Activated CD8-positive, alpha-beta memory T cell treated with anti-CD3 and anti-CD28 coated beads, Interleukin-2, amount 10 ng/mL, durations not matched to agents 7 days and 5 days (primary cell): ENCODE results near the gene ADCYAP1R1. TPM values are rescaled to one million over a fixed set of nuclear protein-coding genes. Genes with fewer than 3 reads are reported as not detected.

Experiments
- ATAC-seq: fragments of 150-1000 bp; cut with Tn5 transposase; one replicate; pipeline ENCODE4 v1.10.0; 2021; ENCODE audit warnings: moderate library complexity
- CTCF ChIA-PET: fragments of 350-600 bp; sonication (Branson Sonifier 250); formaldehyde crosslinking; loops from one replicate; lab custom pipeline; 2021; ENCODE audit warnings: antibody characterized with exemption; lab: Charles Lee
- DNase-seq: peaks from one replicate; pipeline ENCODE4 v3.0.0-alpha.2; 2020
- H3K27ac Mint-ChIP-seq: one replicate; pipeline ENCODE4 v1.8.0; 2021; ENCODE audit warnings: mild to moderate bottlenecking, mixed read lengths
- H3K27me3 Mint-ChIP-seq: one replicate; pipeline ENCODE4 v1.8.0; 2021; ENCODE audit warnings: mixed read lengths
- H3K36me3 Mint-ChIP-seq: one replicate; pipeline ENCODE4 v1.8.0; 2021; ENCODE audit warnings: mild to moderate bottlenecking, mixed read lengths
- H3K4me1 Mint-ChIP-seq: one replicate; pipeline ENCODE4 v1.8.0; 2021; ENCODE audit warnings: mixed read lengths
- H3K4me3 Mint-ChIP-seq: one replicate; pipeline ENCODE4 v1.8.0; 2021; ENCODE audit warnings: mild to moderate bottlenecking, moderate library complexity, mixed read lengths
- H3K9me3 Mint-ChIP-seq: one replicate; pipeline ENCODE4 v1.8.0; 2022; ENCODE audit warnings: low read depth, mixed read lengths
- total RNA-seq, 2 experiments: library from RNA; stranded (reverse); gene quantifications; one replicate each; pipeline ENCODE4 v1.2.3, GENCODE V29; 2021

Gene ADCYAP1R1
- total RNA-seq, 2 experiments from 2014 or later, result not detected

DNA sequence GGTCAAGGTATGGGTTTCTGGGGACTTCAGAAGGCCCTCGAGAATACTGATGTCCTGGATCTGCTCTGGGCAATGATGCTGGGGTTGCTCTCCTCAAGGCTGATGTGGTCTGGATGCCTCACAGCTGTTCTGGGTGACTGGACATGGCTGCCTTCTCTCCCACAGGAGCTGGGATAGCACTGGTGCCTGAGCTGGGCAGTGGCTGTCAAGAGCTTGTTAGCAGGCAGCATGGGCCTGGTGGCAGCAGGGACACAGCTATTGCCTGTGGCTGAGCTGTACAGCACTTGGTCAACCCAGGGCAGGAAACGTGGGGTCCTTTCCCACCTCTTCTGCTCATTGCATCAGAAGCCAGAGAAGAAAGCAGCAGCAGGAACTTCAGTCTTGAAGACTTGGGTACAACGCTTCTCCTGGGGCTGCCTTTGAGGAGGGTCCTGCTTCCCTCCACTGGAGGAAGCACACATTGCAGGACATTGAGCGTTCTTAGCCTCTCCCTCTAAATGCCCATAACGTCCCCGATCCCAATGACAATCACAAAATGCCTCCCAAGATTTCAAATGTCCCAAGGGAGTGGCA lies 13.0 kb downstream of the ADCYAP1R1 start:
- H3K27me3 Mint-ChIP-seq, result no peaks in the 10 kb centered on the region
- no peak for DNase-seq
- no peaks in the 10 kb centered on the region for H3K9me3 Mint-ChIP-seq
- H3K4me1 Mint-ChIP-seq, result no peaks in the 10 kb centered on the region
- no peak overlapping the region for H3K4me3 Mint-ChIP-seq
- CTCF ChIA-PET, result no interaction called here
- H3K27ac Mint-ChIP-seq, result no peak overlapping the region
- H3K36me3 Mint-ChIP-seq, result no peaks in the 10 kb centered on the region
- ATAC-seq, result no peak

DNA sequence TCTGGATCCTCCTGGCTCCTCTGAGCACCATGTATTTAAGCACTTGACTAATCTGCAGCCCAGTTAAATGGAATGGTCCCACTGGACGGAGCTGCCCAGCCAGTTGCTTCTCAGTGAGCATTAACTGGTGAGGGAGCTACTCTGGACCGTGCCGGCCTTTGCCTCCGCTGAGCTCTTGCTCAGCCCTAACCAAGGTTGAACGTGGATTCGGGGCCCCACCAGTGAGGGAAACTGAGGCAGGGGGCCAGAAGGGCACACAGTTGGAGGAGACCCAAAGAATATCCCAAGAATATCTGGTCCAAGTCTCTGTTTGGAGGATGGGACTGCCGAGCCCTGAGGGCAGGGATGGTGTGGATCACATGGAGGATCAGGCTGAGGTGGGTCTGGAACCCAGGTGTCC lies 13.7 kb downstream of the ADCYAP1R1 start:
- H3K36me3 Mint-ChIP-seq, result no peaks in the 10 kb centered on the region
- CTCF ChIA-PET, result no interaction called here
- no peaks in the 10 kb centered on the region for H3K4me1 Mint-ChIP-seq
- no peaks in the 10 kb centered on the region for H3K27me3 Mint-ChIP-seq
- H3K9me3 Mint-ChIP-seq, result no peaks in the 10 kb centered on the region
- no peak overlapping the region for H3K4me3 Mint-ChIP-seq
- DNase-seq (no peak), ATAC-seq (no peak)
- no peak overlapping the region for H3K27ac Mint-ChIP-seq

DNA sequence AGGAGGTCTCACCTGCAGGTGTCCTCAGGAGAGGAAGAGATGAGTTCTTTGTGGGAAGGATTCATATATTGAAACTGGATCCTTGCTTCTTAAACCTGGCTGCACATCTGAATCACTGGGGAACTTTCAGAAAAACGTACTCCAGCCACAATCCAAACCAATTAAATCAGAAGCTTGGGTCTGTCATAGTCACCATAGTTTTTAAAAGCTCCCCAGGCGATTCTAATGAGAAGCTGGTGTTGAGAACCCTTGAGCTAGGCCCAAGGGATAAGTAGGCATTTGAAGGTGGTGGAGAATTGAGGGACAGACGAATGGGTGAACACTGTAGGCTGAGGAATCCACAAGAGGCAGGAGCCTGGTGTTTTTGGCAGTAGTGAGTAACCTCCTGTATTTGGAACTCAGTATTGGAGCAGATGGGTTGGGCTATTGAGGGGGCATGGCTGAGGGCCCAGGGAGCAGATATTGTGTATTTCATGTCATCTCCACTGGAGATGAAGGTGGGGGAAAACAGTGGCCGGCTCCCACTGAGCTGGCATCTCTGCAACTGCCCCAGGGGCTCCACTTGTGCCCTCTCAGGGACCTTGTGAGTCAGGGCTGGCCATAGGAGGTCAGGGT lies 14.5 kb downstream of the ADCYAP1R1 start:
- Mint-ChIP-seq H3K36me3 (no peaks in the 10 kb centered on the region), H3K4me3 (no peak overlapping the region), H3K27ac (no peak overlapping the region), H3K4me1 (no peaks in the 10 kb centered on the region), H3K9me3 (no peaks in the 10 kb centered on the region), H3K27me3 (no peaks in the 10 kb centered on the region)
- CTCF ChIA-PET, result no interaction called here
- DNase-seq (no peak), ATAC-seq (no peak)

DNA sequence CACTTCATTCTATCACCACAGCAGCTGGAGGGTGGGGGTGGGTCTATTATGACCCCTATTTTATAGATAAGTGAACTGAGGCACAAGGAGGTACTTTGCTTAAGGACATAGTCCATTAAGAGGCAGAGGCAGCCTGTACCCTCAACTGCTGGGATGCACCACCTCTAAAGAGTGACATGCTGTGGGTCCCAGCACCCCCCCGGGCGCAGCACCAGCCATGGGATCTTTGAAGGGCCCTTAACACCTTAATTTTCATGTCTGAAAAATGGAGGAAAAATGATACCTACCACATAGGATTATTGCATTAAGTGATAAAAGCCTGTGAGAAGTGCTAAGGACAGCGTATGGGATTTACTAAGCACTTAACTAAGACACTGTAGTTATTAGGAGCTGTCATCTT lies 15.4 kb downstream of the ADCYAP1R1 start:
- Mint-ChIP-seq H3K4me3 (no peak overlapping the region), H3K27ac (no peak overlapping the region), H3K36me3 (no peaks in the 10 kb centered on the region), H3K27me3 (no peaks in the 10 kb centered on the region), H3K9me3 (no peaks in the 10 kb centered on the region), H3K4me1 (no peaks in the 10 kb centered on the region)
- CTCF ChIA-PET, result no interaction called here
- ATAC-seq (no peak), DNase-seq (no peak)

DNA sequence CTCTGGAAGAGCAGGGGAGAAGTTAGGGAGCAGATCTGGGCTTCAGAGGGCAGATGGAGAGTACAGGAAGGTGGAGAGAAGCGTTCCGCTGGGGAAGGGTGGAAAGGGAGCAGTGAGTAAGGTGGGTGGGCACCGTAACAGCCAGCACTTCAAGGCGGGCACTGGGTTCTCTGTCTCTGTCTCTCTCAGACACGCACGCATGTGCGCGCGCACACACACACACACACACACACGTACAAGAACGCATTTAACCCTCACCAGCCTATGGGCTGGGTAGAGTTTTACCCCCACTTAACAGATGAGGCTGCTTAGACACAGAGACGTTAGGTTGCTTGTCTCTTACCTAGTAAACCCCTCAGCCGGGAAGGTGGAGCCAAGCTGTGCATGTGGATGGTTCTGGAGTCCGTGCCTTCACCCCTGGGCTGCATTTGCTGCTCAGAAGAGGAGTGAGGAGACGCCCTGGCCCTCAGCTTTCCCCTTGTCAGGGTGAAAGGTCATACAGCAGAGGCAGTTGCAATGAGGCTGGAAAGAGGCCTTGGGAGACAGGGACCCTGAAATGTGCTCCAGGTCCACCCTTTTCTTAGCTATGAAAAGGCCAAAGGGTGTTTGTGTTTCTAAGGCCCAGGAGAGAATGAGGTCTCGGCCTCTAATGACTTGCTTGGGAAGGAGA lies 16.0 kb downstream of the ADCYAP1R1 start:
- Mint-ChIP-seq H3K27ac (no peak overlapping the region), H3K4me1 (no peaks in the 10 kb centered on the region), H3K36me3 (no peaks in the 10 kb centered on the region), H3K9me3 (no peaks in the 10 kb centered on the region), H3K4me3 (no peak overlapping the region), H3K27me3 (peaks cover under 1% of the 10 kb centered on the region)
- CTCF ChIA-PET, result interaction anchor here (1.4 kb wide), 1 partner anchor 84 kb away, joined by 3 read pairs; no protein-coding TSS in a partner anchor
- no peak for DNase-seq
- ATAC-seq, result no peak

DNA sequence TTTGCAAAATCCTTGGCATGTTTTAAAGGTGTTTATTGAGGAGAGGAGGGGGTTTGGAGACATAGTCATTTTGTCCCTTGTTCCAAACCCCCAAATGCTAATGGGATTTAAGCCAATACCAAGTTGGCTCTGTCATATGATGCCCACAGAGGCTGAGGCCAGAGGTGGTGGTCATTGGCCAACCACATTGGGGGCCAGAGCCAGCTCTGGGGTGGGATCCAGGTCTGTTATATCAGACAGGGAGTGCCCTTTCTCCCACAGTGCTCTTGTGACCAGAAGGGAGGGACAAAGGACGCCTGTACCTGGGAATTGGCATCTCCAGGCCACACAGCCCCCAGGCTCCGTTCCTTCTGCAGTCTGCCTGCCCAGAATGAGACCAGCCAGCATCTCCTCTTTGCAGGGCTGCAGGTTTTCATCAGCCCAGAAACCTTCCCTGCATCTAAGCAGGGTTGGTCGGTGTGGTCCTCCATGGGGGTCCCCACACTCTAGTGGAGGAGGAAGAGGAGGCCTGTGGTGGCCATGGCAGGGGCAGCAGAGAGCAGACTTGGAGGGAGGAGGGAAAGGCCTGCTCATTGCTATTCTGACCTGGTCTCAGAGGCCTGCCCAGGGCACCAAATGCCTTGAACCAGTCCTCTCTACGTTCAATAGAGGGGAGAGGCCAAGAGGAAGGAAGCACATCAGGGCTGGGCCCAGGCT lies 17.9 kb downstream of the ADCYAP1R1 start:
- DNase-seq (no peak), ATAC-seq (no peak)
- H3K27me3 Mint-ChIP-seq, result peaks cover 2% of the 10 kb centered on the region
- H3K27ac Mint-ChIP-seq, result no peak overlapping the region
- no peaks in the 10 kb centered on the region for H3K4me1 Mint-ChIP-seq
- H3K36me3 Mint-ChIP-seq, result no peaks in the 10 kb centered on the region
- H3K4me3 Mint-ChIP-seq, result no peak overlapping the region
- CTCF ChIA-PET, result interaction anchor here (0.7 kb wide), 1 partner anchor 84 kb away, joined by 5 read pairs; no protein-coding TSS in a partner anchor
- no peaks in the 10 kb centered on the region for H3K9me3 Mint-ChIP-seq

DNA sequence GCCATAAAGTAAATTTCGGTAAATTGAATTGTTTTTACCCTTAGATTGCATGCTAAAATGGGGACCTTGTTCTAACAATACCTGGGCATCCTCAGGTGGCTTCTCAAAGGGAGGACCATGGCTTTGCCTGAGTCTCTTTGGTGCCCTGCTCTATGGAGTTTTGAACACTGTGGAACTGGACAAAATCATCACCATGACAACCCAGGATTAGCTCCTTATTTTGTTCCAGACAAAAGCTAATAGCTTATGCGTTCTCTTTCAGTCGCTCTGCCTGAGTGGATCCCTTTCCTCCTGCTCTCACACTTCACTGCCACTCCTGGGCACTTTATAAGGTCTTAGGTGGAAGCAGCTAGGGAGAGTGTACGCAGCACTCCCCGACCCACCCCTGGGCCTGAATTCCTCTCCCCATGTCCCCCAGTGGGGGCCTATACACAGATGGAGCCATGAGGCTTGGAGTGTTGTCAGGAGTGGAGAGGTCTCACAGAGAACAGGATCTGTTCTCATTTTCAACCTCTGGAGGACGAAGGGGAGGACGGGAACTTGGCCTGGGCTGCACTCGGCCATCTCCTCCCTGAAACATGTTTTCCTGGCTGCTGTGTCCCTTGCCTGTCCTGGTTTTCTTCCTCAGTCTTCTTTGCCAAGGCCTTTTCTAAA lies 19.0 kb downstream of the ADCYAP1R1 start:
- H3K27me3 Mint-ChIP-seq, result peaks cover 2% of the 10 kb centered on the region
- H3K4me3 Mint-ChIP-seq, result no peak overlapping the region
- H3K36me3 Mint-ChIP-seq, result no peaks in the 10 kb centered on the region
- H3K9me3 Mint-ChIP-seq, result no peaks in the 10 kb centered on the region
- no peak overlapping the region for H3K27ac Mint-ChIP-seq
- CTCF ChIA-PET, result no interaction called here
- ATAC-seq (no peak), DNase-seq (no peak)
- no peaks in the 10 kb centered on the region for H3K4me1 Mint-ChIP-seq

DNA sequence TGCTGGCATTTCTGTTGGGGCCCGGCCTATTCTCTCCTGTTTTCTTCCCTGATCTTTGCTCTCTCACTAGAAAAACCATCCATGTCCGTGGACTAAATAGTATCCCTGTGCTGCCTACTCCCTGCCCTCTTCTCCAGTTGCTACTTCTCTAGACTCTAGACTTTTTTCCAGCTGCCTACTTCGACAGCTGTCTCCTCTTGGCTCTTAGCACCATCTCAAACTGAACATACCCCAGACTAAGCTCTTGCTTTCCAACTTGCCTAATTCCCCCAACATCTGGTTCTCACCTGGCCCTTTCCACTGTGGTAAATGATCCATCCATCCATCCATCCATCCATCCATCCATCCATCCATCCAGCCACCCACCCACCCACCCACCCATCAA lies 19.5 kb downstream of the ADCYAP1R1 start:
- no peaks in the 10 kb centered on the region for H3K4me1 Mint-ChIP-seq
- DNase-seq (no peak), ATAC-seq (no peak)
- no peak overlapping the region for H3K4me3 Mint-ChIP-seq
- peaks cover 2% of the 10 kb centered on the region for H3K27me3 Mint-ChIP-seq
- CTCF ChIA-PET, result no interaction called here
- no peak overlapping the region for H3K27ac Mint-ChIP-seq
- H3K36me3 Mint-ChIP-seq, result no peaks in the 10 kb centered on the region
- no peaks in the 10 kb centered on the region for H3K9me3 Mint-ChIP-seq

DNA sequence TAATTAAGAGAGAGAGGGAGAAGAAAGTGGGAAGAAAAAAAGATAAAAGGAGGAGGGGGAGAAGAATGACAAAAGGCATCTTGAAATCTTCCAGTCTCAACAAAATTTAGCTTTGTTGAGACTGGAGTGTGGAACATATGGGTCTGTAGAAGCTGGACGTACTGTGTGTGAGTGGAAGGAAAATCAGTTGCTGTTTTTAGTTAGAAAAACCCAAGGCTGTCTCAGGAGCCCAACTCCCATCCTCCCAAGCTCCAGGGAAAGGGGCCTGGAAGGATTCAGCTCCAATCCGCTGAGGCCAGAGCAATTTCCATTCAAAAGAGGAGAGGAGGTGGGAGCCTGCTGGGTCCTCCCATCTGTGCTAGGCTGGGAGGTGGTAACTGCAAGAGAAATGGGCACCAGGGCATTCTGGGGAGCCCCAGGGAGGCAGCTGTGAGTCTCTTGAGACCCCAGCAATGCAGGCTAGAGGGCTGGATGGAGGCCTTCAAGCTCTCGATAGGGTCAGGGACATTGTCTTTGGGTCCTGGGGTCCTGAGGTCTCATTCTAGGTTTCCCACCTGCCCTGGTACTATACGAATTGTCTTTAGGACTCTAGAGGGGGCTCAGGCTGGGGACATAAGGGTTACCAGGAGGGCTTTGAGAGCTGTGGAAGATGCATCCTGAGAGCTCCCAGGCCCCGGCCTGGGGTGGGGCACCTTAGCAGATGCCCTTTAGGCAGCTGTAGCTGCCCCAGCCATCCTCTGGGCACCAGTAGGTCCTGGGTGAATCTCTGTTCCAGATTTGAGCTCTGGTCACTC lies 21.4 kb downstream of the ADCYAP1R1 start:
- Mint-ChIP-seq H3K27ac (no peak overlapping the region), H3K36me3 (no peaks in the 10 kb centered on the region), H3K27me3 (peaks cover 2% of the 10 kb centered on the region), H3K4me1 (no peaks in the 10 kb centered on the region), H3K4me3 (no peak overlapping the region), H3K9me3 (no peaks in the 10 kb centered on the region)
- ATAC-seq (no peak), DNase-seq (no peak)
- CTCF ChIA-PET, result interaction anchor here (0.8 kb wide), 1 partner anchor 90 kb away, joined by 3 read pairs; no protein-coding TSS in a partner anchor

DNA sequence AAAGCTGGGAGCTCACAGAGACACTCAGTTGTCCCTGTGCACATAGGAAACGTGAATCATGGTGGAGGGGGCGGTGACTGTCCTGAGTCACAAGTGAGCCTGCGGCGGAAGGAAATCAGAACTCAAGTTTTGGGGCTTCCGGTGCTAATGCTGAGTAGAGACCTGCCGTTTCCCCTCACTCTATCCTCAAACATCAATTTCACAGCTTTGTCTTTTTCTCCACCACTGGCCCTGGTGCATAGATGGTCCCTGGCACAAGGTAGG lies 21.9 kb downstream of the ADCYAP1R1 start:
- Mint-ChIP-seq H3K36me3 (no peaks in the 10 kb centered on the region), H3K27ac (no peak overlapping the region), H3K4me1 (no peaks in the 10 kb centered on the region), H3K4me3 (no peak overlapping the region), H3K9me3 (no peaks in the 10 kb centered on the region), H3K27me3 (peaks cover 2% of the 10 kb centered on the region)
- DNase-seq (no peak), ATAC-seq (no peak)
- CTCF ChIA-PET, result interaction anchor here (0.8 kb wide), 1 partner anchor 91 kb away, joined by 3 read pairs; no protein-coding TSS in a partner anchor

DNA sequence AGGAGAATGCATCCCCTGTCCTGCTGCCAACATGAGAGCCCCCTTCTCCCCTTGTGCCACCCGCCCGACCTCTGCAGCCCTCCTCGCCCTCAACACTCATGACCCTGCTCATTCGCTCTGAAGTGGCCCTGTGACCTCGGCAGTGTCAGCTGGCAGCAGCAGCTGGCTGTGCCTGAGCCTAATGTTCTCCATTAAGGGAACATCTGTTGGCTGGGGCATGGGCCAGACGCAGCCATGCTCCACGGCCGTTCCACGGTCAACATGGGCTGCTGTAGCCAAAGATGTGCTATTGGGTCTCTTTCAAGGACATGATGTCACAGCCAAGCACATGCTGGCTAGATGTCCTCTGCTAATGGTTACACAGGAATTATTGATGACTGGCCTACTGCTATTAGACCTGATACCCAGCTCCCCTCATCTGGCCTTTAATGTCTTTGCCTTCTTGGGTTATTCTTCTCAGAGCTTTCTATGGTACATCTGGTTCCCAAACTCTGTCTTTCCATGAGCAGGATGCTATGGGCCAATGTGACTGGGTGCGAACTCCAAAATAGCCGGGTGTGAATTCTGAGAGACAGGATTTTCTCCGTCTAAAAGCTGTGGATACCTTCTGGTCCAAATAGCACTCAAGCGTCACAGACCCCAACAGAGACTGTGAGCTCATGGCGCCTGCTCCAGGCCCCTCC lies 22.4 kb downstream of the ADCYAP1R1 start:
- H3K4me3 Mint-ChIP-seq, result no peak overlapping the region
- H3K4me1 Mint-ChIP-seq, result no peaks in the 10 kb centered on the region
- peaks cover 2% of the 10 kb centered on the region for H3K27me3 Mint-ChIP-seq
- H3K9me3 Mint-ChIP-seq, result no peaks in the 10 kb centered on the region
- no peaks in the 10 kb centered on the region for H3K36me3 Mint-ChIP-seq
- CTCF ChIA-PET, result interaction anchor here (1.1 kb wide), 1 partner anchor 12 kb away, joined by 3 read pairs; no protein-coding TSS in a partner anchor
- no peak overlapping the region for H3K27ac Mint-ChIP-seq
- DNase-seq (no peak), ATAC-seq (no peak)

DNA sequence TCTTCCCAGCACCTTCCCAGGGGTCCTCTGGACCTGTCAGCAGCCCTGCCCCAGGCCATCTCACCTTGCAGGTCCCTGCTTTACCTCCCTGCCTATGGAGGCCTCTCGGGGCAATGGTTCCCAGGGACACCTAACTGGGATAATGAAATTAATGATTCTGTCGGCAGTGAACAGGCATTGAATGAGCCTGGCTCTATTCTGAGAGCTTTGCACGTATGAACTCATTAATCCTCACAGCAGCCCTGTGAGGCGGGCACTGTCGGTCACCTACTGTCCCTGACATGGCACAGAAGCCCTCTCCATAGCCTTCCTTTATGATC lies 22.9 kb downstream of the ADCYAP1R1 start:
- Mint-ChIP-seq H3K27ac (no peak overlapping the region), H3K36me3 (no peaks in the 10 kb centered on the region), H3K4me1 (no peaks in the 10 kb centered on the region), H3K4me3 (no peak overlapping the region), H3K27me3 (peaks cover 2% of the 10 kb centered on the region), H3K9me3 (no peaks in the 10 kb centered on the region)
- DNase-seq, result no peak
- no peak for ATAC-seq
- CTCF ChIA-PET, result interaction anchor here (1.1 kb wide), 1 partner anchor 12 kb away, joined by 3 read pairs; no protein-coding TSS in a partner anchor
